Measurements from ENCODE around the gene ZNF35. TPM values are rescaled to one million over a fixed set of nuclear protein-coding genes. Genes with fewer than 3 reads are reported as not detected.
A peak's percentile ranks its signal among the peaks of the same experiment; 100 is the strongest.
"Not testable (repeated sequence)": the region's sequence is repeated elsewhere in the genome, so short reads cannot be mapped to it uniquely, and the experiment has no call there.

ZNF35 gene
- total RNA-seq, 1 donor from 2014 or later = 24.5 TPM

GRCh38 chr3:44659015-44659414 lies 10.5 kb downstream of the ZNF35 start:
- DNase-seq (ENCODE audit: low read depth, low spot score) = no peak
- H3K27me3 Mint-ChIP-seq (ENCODE audit: low read depth) = no peaks in the 10 kb centered on the region
- TF ChIP-seq, protein P1, sequence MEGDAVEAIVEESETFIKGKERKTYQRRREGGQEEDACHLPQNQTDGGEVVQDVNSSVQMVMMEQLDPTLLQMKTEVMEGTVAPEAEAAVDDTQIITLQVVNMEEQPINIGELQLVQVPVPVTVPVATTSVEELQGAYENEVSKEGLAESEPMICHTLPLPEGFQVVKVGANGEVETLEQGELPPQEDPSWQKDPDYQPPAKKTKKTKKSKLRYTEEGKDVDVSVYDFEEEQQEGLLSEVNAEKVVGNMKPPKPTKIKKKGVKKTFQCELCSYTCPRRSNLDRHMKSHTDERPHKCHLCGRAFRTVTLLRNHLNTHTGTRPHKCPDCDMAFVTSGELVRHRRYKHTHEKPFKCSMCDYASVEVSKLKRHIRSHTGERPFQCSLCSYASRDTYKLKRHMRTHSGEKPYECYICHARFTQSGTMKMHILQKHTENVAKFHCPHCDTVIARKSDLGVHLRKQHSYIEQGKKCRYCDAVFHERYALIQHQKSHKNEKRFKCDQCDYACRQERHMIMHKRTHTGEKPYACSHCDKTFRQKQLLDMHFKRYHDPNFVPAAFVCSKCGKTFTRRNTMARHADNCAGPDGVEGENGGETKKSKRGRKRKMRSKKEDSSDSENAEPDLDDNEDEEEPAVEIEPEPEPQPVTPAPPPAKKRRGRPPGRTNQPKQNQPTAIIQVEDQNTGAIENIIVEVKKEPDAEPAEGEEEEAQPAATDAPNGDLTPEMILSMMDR (conservative IDR thresholded peaks at IDR 0.05) = no peak
- peaks cover 79% of the 10 kb centered on the region for H3K36me3 Mint-ChIP-seq (ENCODE audit: low read depth)
- no peak overlapping the region for H3K27ac Mint-ChIP-seq (ENCODE audit: unreplicated experiment)
- peaks cover 6% of the 10 kb centered on the region for H3K9me3 Mint-ChIP-seq
- H3K4me1 Mint-ChIP-seq = no peaks in the 10 kb centered on the region
- H3K4me3 Mint-ChIP-seq = no peak overlapping the region

- H3K4me3 Mint-ChIP-seq = no peak overlapping the region
- no peak for DNase-seq (ENCODE audit: low read depth, low spot score)
- H3K27me3 Mint-ChIP-seq (ENCODE audit: low read depth) = no peaks in the 10 kb centered on the region
- no peak overlapping the region for H3K27ac Mint-ChIP-seq (ENCODE audit: unreplicated experiment)
- TF ChIP-seq, protein P1 (conservative IDR thresholded peaks at IDR 0.05) = no peak
- H3K4me1 Mint-ChIP-seq = no peaks in the 10 kb centered on the region
- H3K9me3 Mint-ChIP-seq = peaks cover 6% of the 10 kb centered on the region
- peaks cover 78% of the 10 kb centered on the region for H3K36me3 Mint-ChIP-seq (ENCODE audit: low read depth)
Observed at GRCh38 chr3:44659434-44659833, 10.9 kb downstream of the ZNF35 start.

GRCh38 chr3:44661189-44661588 lies 12.7 kb downstream of the ZNF35 start:
- H3K4me1 Mint-ChIP-seq = no peaks in the 10 kb centered on the region
- no peak overlapping the region for H3K4me3 Mint-ChIP-seq
- peaks cover 82% of the 10 kb centered on the region for H3K36me3 Mint-ChIP-seq (ENCODE audit: low read depth)
- peaks cover 14% of the 10 kb centered on the region for H3K9me3 Mint-ChIP-seq
- no peaks in the 10 kb centered on the region for H3K27me3 Mint-ChIP-seq (ENCODE audit: low read depth)
- TF ChIP-seq, protein P1 (conservative IDR thresholded peaks at IDR 0.05) = peak; percentile 52
- DNase-seq (ENCODE audit: low read depth, low spot score) = no peak
- H3K27ac Mint-ChIP-seq (ENCODE audit: unreplicated experiment) = no peak overlapping the region

GRCh38 chr3:44665173-44665572 lies 16.6 kb downstream of the ZNF35 start:
- DNase-seq (ENCODE audit: low read depth, low spot score) = no peak
- Mint-ChIP-seq H3K9me3 (peaks cover 8% of the 10 kb centered on the region), H3K4me1 (peaks cover 5% of the 10 kb centered on the region), H3K27ac (ENCODE audit: unreplicated experiment) (no peak overlapping the region), H3K27me3 (ENCODE audit: low read depth) (no peaks in the 10 kb centered on the region), H3K4me3 (no peak overlapping the region), H3K36me3 (ENCODE audit: low read depth) (peaks cover 45% of the 10 kb centered on the region)
- TF ChIP-seq, protein P1 (conservative IDR thresholded peaks at IDR 0.05) = no peak

DNA sequence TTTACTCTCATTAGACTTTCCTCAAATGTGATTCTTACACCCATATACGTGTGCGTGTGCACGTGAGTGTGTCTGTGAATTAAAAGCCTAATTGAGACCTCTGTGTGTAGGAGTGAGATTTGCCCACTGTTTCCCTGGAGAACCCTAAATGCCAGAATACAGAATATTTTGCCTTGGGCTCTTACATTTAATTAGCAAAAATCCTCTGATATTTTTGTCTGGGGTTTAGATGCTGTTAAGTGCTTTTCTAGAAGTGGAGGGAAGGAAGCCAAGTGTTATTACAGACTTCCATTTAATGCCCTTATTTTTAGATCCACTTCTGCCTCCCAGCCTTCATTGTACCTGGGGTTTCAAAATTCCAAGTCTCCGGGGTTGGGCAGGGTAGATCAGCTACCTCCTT lies 17.8 kb downstream of the ZNF35 start:
- TF ChIP-seq, protein P1 (conservative IDR thresholded peaks at IDR 0.05) = no peak
- H3K27me3 Mint-ChIP-seq (ENCODE audit: low read depth) = no peaks in the 10 kb centered on the region
- no peak for DNase-seq (ENCODE audit: low read depth, low spot score)
- peaks cover 35% of the 10 kb centered on the region for H3K36me3 Mint-ChIP-seq (ENCODE audit: low read depth)
- H3K27ac Mint-ChIP-seq (ENCODE audit: unreplicated experiment) = no peak overlapping the region
- H3K4me3 Mint-ChIP-seq = no peak overlapping the region
- H3K9me3 Mint-ChIP-seq = peaks cover 8% of the 10 kb centered on the region
- H3K4me1 Mint-ChIP-seq = peaks cover 5% of the 10 kb centered on the region

GRCh38 chr3:44669760-44670159 lies 21.2 kb downstream of the ZNF35 start:
- TF ChIP-seq, protein P1 (conservative IDR thresholded peaks at IDR 0.05) = no peak
- peaks cover 5% of the 10 kb centered on the region for H3K4me1 Mint-ChIP-seq
- no peak overlapping the region for H3K4me3 Mint-ChIP-seq
- no peaks in the 10 kb centered on the region for H3K27me3 Mint-ChIP-seq (ENCODE audit: low read depth)
- peaks cover 27% of the 10 kb centered on the region for H3K36me3 Mint-ChIP-seq (ENCODE audit: low read depth)
- no peak for DNase-seq (ENCODE audit: low read depth, low spot score)
- H3K27ac Mint-ChIP-seq (ENCODE audit: unreplicated experiment) = no peak overlapping the region
- H3K9me3 Mint-ChIP-seq = peaks cover 24% of the 10 kb centered on the region

DNA sequence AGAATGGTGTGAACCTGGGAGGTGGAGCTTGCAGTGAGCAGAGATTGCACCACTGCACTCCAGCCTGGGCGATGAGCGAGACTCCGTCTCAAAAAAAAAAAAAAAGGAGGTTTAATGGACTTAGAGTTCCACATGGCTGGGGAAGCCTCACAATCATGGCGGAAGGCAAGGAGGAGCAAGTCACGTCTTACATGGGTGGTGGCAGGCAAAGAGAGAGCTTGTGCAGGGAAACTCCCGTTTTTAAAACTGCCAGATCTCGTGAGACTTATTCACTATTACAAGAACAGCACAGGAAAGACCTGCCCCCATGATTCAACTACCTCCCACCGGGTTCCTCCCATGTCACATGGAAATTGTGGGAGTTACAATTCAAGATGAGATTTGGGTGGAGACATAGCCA lies 24.9 kb downstream of the ZNF35 start:
- Mint-ChIP-seq H3K9me3 (peaks cover 16% of the 10 kb centered on the region), H3K36me3 (ENCODE audit: low read depth) (peaks cover 17% of the 10 kb centered on the region)
- not testable (repeated sequence) for H3K27me3 Mint-ChIP-seq (ENCODE audit: low read depth); DNase-seq (ENCODE audit: low read depth, low spot score); H3K4me1 Mint-ChIP-seq; H3K27ac Mint-ChIP-seq (ENCODE audit: unreplicated experiment); H3K4me3 Mint-ChIP-seq
